Panc1 (cell line): ENCODE measurements around the gene MOK. TPM values are rescaled to one million over a fixed set of nuclear protein-coding genes. Genes with fewer than 3 reads are reported as not detected.

Experiments
- ATAC-seq: fragments of 200-7000 bp; cut with Tn5 transposase; 2 replicates; pipeline ENCODE4 v1.9.1; 2020; ENCODE audit warnings: mild to moderate bottlenecking, moderate library complexity
- BruUV-seq: library from RNA; stranded (reverse); fragments of 400-500 nt; replicated peaks from 2 replicates; lab custom pipeline; 2021; lab: Mats Ljungman, UMichigan
- CTCF ChIA-PET: fragments of 300-600 bp; sonication (Branson Sonifier 250); formaldehyde crosslinking; loops from one replicate; lab custom pipeline; 2022; ENCODE audit warnings: antibody characterized with exemption; lab: Charles Lee
- POLR2A ChIA-PET: fragments of 300-600 bp; sonication (Branson Sonifier 250); formaldehyde crosslinking; loops from one replicate; lab custom pipeline; 2022; ENCODE audit warnings: antibody characterized with exemption; lab: Charles Lee
- DNase-seq: peaks from one replicate; pipeline ENCODE4 v3.0.0-alpha.2; 2010; ENCODE audit warnings: low read depth, low spot score
- H3K27ac ChIP-seq: 2 replicates; pipeline ENCODE4 v1.5.1; 2011; ENCODE audit warnings: mild to moderate bottlenecking, low read length, inconsistent platforms
- H3K27me3 ChIP-seq: fragments of 200-500 bp; sonication (Bioruptor generic); 2 replicates; pipeline ENCODE4 v1.6.0; 2014; ENCODE audit warnings: low read length, inconsistent platforms; ENCODE audit not compliant: control insufficient read depth, insufficient read depth
- H3K36me3 ChIP-seq: fragments of 200-500 bp; sonication (Bioruptor generic); 2 replicates; pipeline ENCODE4 v1.5.1; 2014; ENCODE audit warnings: inconsistent platforms, mild to moderate bottlenecking, low read length, moderate library complexity; ENCODE audit not compliant: control insufficient read depth, insufficient read depth
- H3K4me1 ChIP-seq: 2 replicates; pipeline ENCODE4 v1.5.1; 2011; ENCODE audit warnings: inconsistent platforms, mild to moderate bottlenecking, low read length, moderate library complexity; ENCODE audit not compliant: control insufficient read depth, insufficient read depth
- H3K4me3 ChIP-seq, 2 experiments: 2 replicates each; pipeline ENCODE4 v1.5.1; 2011 to 2012; ENCODE audit warnings: low read depth in 2 of 2, low read length in 2 of 2, mild to moderate bottlenecking in 2 of 2, inconsistent platforms in 1 of 2, moderate library complexity in 1 of 2
- H3K9me3 ChIP-seq: fragments of 200-500 bp; sonication (Bioruptor generic); 2 replicates; pipeline ENCODE4 v1.5.1; 2014; ENCODE audit warnings: low read depth, mild to moderate bottlenecking, inconsistent platforms, low read length, moderate library complexity; ENCODE audit not compliant: control insufficient read depth, insufficient read depth
- POLR2AphosphoS5 ChIP-seq: IDR thresholded peaks from 2 replicates; pipeline ENCODE4 v1.6.1; 2012; ENCODE audit warnings: mild to moderate bottlenecking, low read depth, low read length, moderate library complexity
- SIN3A ChIP-seq: IDR thresholded peaks from 2 replicates; pipeline ENCODE4 v1.6.1; 2012; ENCODE audit warnings: low read depth, mild to moderate bottlenecking, low read length, moderate library complexity, borderline replicate concordance; ENCODE audit not compliant: insufficient read depth
- TCF7L2 ChIP-seq: IDR thresholded peaks from 2 replicates; pipeline ENCODE4 v1.6.1; 2011; ENCODE audit warnings: mild to moderate bottlenecking, low read depth, low read length, inconsistent platforms
- in situ Hi-C: cut with HindIII; loops from 2 replicates; pipeline ENCODE4 v1.10.0; 2016; ENCODE audit warnings: low sequenced_read_pairs, low pct_unique_long_range_greater_than_20kb
- intact Hi-C: fragments of 100-400 bp; cut with micrococcal nuclease; formaldehyde crosslinking; loops from one replicate; pipeline ENCODE4 v1.10.0; 2022; ENCODE audit not compliant: unreplicated experiment
- total RNA-seq: library from RNA; stranded (reverse); gene quantifications from one replicate; pipeline ENCODE4 v1.2.1, GENCODE V29; 2021; ENCODE audit not compliant: unreplicated experiment
- TF ChIP-seq, protein P1 (sequence below): fragments of 450-650 bp; IDR thresholded peaks from 2 replicates; pipeline ENCODE4 v1.5.1; 2017; ENCODE audit warnings: mild to moderate bottlenecking
- TF ChIP-seq, protein P2 (sequence below), 2 experiments: IDR thresholded peaks; 2 replicates each; pipeline ENCODE4 v1.6.1; 2011 to 2012; ENCODE audit warnings: low read depth in 2 of 2, control low read depth in 1 of 2, low read length in 1 of 2, mild to moderate bottlenecking in 1 of 2, moderate library complexity in 1 of 2; ENCODE audit not compliant: insufficient read depth in 1 of 2

Gene MOK
- total RNA-seq, 1 experiment from 2014 or later, result 9.8 TPM

DNA sequence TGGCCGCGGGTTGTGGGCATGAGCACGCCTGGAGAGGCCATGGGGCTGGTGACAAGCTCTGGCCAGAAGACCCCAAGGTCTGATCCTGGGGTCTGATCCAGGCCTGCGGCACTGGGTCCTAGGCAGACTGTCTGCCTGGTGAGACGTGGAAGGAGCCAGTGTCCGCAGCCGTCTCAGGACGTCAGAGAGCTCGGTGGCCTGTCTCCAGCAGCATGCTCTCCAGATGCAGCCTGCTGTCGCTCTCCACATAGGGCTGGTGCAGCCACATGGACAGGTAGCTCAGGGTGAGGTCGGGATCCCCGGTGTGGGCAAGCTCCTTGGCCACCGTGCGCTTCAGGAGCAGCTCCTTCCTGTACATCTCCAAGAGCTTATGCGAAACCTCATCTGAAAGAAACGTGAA lies 43.4 kb upstream of the MOK start:
- H3K27me3 ChIP-seq, result no peaks in the 10 kb centered on the region
- no peak overlapping the region for H3K4me3 ChIP-seq
- TF ChIP-seq POLR2AphosphoS5 (no peak), TCF7L2 (no peak), SIN3A (no peak)
- TF ChIP-seq, protein P1, sequence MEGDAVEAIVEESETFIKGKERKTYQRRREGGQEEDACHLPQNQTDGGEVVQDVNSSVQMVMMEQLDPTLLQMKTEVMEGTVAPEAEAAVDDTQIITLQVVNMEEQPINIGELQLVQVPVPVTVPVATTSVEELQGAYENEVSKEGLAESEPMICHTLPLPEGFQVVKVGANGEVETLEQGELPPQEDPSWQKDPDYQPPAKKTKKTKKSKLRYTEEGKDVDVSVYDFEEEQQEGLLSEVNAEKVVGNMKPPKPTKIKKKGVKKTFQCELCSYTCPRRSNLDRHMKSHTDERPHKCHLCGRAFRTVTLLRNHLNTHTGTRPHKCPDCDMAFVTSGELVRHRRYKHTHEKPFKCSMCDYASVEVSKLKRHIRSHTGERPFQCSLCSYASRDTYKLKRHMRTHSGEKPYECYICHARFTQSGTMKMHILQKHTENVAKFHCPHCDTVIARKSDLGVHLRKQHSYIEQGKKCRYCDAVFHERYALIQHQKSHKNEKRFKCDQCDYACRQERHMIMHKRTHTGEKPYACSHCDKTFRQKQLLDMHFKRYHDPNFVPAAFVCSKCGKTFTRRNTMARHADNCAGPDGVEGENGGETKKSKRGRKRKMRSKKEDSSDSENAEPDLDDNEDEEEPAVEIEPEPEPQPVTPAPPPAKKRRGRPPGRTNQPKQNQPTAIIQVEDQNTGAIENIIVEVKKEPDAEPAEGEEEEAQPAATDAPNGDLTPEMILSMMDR, result no peak
- TF ChIP-seq, protein P2, sequence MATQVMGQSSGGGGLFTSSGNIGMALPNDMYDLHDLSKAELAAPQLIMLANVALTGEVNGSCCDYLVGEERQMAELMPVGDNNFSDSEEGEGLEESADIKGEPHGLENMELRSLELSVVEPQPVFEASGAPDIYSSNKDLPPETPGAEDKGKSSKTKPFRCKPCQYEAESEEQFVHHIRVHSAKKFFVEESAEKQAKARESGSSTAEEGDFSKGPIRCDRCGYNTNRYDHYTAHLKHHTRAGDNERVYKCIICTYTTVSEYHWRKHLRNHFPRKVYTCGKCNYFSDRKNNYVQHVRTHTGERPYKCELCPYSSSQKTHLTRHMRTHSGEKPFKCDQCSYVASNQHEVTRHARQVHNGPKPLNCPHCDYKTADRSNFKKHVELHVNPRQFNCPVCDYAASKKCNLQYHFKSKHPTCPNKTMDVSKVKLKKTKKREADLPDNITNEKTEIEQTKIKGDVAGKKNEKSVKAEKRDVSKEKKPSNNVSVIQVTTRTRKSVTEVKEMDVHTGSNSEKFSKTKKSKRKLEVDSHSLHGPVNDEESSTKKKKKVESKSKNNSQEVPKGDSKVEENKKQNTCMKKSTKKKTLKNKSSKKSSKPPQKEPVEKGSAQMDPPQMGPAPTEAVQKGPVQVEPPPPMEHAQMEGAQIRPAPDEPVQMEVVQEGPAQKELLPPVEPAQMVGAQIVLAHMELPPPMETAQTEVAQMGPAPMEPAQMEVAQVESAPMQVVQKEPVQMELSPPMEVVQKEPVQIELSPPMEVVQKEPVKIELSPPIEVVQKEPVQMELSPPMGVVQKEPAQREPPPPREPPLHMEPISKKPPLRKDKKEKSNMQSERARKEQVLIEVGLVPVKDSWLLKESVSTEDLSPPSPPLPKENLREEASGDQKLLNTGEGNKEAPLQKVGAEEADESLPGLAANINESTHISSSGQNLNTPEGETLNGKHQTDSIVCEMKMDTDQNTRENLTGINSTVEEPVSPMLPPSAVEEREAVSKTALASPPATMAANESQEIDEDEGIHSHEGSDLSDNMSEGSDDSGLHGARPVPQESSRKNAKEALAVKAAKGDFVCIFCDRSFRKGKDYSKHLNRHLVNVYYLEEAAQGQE (IDR thresholded peaks at IDR 0.05; ENCODE audit: insufficient read depth in 1 of 2, low read depth in 2 of 2, low read length in 1 of 2), result no peak
- no peaks in the 10 kb centered on the region; the same call in 1 of the 2 replicates for H3K36me3 ChIP-seq
- POLR2A ChIA-PET, result no interaction called here
- no peaks in the 10 kb centered on the region for H3K4me1 ChIP-seq
- ATAC-seq (no peak), DNase-seq (no peak)
- BruUV-seq, result no TSS peak
- in situ Hi-C loops (no loop called here), intact Hi-C loops (no loop called here)
- no peaks in the 10 kb centered on the region for H3K9me3 ChIP-seq
- H3K27ac ChIP-seq, result no peak overlapping the region
- CTCF ChIA-PET, result no interaction called here

DNA sequence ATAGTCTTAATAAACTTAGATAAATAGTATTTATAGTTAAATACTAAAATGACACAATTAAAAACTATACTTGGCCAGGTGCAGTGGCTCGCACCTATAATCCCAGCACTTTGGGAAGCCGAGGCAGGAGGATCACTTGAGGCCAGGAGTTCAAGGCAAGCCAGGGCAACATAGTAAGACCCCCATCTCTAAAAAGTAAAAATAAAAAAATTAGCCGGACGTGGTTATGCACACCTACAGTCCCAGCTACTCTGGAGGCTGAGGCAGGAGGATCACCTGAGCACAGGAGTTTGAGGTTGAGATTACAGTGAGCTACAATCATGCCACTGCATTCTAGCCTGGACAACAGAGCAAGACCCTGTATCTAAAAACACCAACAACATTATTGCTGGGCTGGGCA lies 41.7 kb upstream of the MOK start:
- TF ChIP-seq SIN3A (no peak), TCF7L2 (no peak), POLR2AphosphoS5 (no peak)
- TF ChIP-seq, protein P1, result no peak
- TF ChIP-seq, protein P2 (IDR thresholded peaks at IDR 0.05; ENCODE audit: insufficient read depth in 1 of 2, low read depth in 2 of 2, low read length in 1 of 2), result no peak
- no peak overlapping the region for H3K27ac ChIP-seq
- H3K9me3 ChIP-seq, result no peaks in the 10 kb centered on the region
- CTCF ChIA-PET, result no interaction called here
- no peaks in the 10 kb centered on the region for H3K4me1 ChIP-seq
- no peak for DNase-seq
- H3K4me3 ChIP-seq, result no peak overlapping the region
- no peak for ATAC-seq
- no peaks in the 10 kb centered on the region for H3K27me3 ChIP-seq
- intact Hi-C loops, result no loop called here
- no peaks in the 10 kb centered on the region; the same call in 1 of the 2 replicates for H3K36me3 ChIP-seq
- BruUV-seq, result no TSS peak
- POLR2A ChIA-PET, result no interaction called here
- in situ Hi-C loops, result no loop called here
